SK-N-SH (cell line): ENCODE measurements around the gene CEP41. TPM values are rescaled to one million over a fixed set of nuclear protein-coding genes. Genes with fewer than 3 reads are reported as not detected.

Experiments used
- CTCF ChIA-PET: fragments of 300-600, 350-600 bp; formaldehyde crosslinking; extraction: SDS; loops from one replicate; lab custom pipeline; 2021; lab: Yijun Ruan, JAX
- POLR2A ChIA-PET: fragments of 350-600 bp; sonication (Branson Sonifier 250); formaldehyde crosslinking; extraction: SDS; loops from one replicate; lab custom pipeline; 2020; ENCODE audit warnings: antibody characterized with exemption, inconsistent platforms; lab: Yijun Ruan, JAX
- DNase-seq: peaks from one replicate; pipeline ENCODE4 v3.0.0; 2012
- H2AFZ ChIP-seq: fragments of 200-600 bp; sonication (generic); 2 replicates; pipeline ENCODE4 v1.8.1; 2016; ENCODE audit warnings: antibody characterized with exemption, mild to moderate bottlenecking, low read depth
- H3F3A ChIP-seq: fragments of 200-600 bp; sonication (generic); replicated peaks from 2 replicates; pipeline ENCODE3; 2016; ENCODE audit warnings: antibody characterized with exemption, mild to moderate bottlenecking; ENCODE audit not compliant: insufficient read depth
- H3K27ac ChIP-seq, 2 experiments: fragments of 200-500 bp in 1 of 2; fragments of 200-600 bp in 1 of 2; sonication (Bioruptor generic) in 1 of 2; sonication (generic), shearing (Covaris generic) in 1 of 2; 2 replicates each; pipeline versions ENCODE4 v1.5.1 to v1.6.1; 2014 to 2016; ENCODE audit warnings: low read depth in 2 of 2, inconsistent platforms in 1 of 2, low read length in 1 of 2, mild to moderate bottlenecking in 1 of 2, mixed read lengths in 1 of 2
- H3K27me3 ChIP-seq: fragments of 200-600 bp; sonication (generic), shearing (Covaris generic); 2 replicates; pipeline ENCODE4 v1.6.1; 2016; ENCODE audit warnings: mixed run types; ENCODE audit not compliant: insufficient read depth
- H3K36me3 ChIP-seq, 2 experiments: fragments of 200-500 bp in 1 of 2; fragments of 200-600 bp in 1 of 2; sonication (Bioruptor generic) in 1 of 2; sonication (generic) in 1 of 2; replicated peaks in 1 of 2; 2 replicates each; pipeline versions ENCODE3 to v1.5.1; 2014 to 2016; ENCODE audit warnings: low read length in 1 of 2, mild to moderate bottlenecking in 1 of 2; ENCODE audit not compliant: insufficient read depth in 2 of 2, control insufficient read depth in 1 of 2
- H3K4me1 ChIP-seq, 2 experiments: fragments of 200-500 bp in 1 of 2; fragments of 200-600 bp in 1 of 2; sonication (Bioruptor generic) in 1 of 2; sonication (generic), shearing (Covaris generic) in 1 of 2; 2 replicates each; pipeline versions ENCODE4 v1.5.1 to v1.6.1; 2014 to 2016; ENCODE audit warnings: low read depth in 1 of 2, low read length in 1 of 2, mixed run types in 1 of 2; ENCODE audit not compliant: insufficient read depth in 2 of 2, control insufficient read depth in 1 of 2
- H3K4me2 ChIP-seq: fragments of 200-600 bp; sonication (generic), shearing (Covaris generic); 2 replicates; pipeline ENCODE4 v1.6.1; 2017; ENCODE audit warnings: mixed run types
- H3K4me3 ChIP-seq, 2 experiments: fragments of 200-500 bp in 1 of 2; fragments of 200-600 bp in 1 of 2; sonication (Bioruptor generic) in 1 of 2; sonication (generic), shearing (Covaris generic) in 1 of 2; 2 replicates each; pipeline versions ENCODE4 v1.5.1 to v1.8.1; 2014 to 2016; ENCODE audit warnings: low read depth in 2 of 2, inconsistent platforms in 1 of 2, low read length in 1 of 2, mild to moderate bottlenecking in 1 of 2, mixed read lengths in 1 of 2, moderate library complexity in 1 of 2
- H3K79me2 ChIP-seq: fragments of 200-600 bp; sonication (generic); 2 replicates; pipeline ENCODE4 v1.8.1; 2017; ENCODE audit warnings: mild to moderate bottlenecking; ENCODE audit not compliant: insufficient read depth
- H3K9ac ChIP-seq: fragments of 200-600 bp; sonication (generic); 2 replicates; pipeline ENCODE4 v1.6.1; 2017; ENCODE audit warnings: mixed run types
- H3K9me2 ChIP-seq: fragments of 200-600 bp; sonication (generic); 2 replicates; pipeline ENCODE4 v1.6.1; 2017; ENCODE audit warnings: mixed run types
- H3K9me3 ChIP-seq: fragments of 200-600 bp; sonication (generic); 2 replicates; pipeline ENCODE4 v1.6.1; 2017; ENCODE audit warnings: mixed run types, mild to moderate bottlenecking, moderate library complexity
- H4K20me1 ChIP-seq: fragments of 200-600 bp; sonication (generic); 2 replicates; pipeline ENCODE4 v1.6.1; 2017; ENCODE audit warnings: mild to moderate bottlenecking, mixed run types; ENCODE audit not compliant: insufficient read depth
- CHD2 ChIP-seq: fragments of 150-350 bp; IDR thresholded peaks from 2 replicates; pipeline ENCODE4 v1.6.1; 2018; ENCODE audit warnings: low read length; ENCODE audit not compliant: partially characterized antibody
- ELF1 ChIP-seq: IDR thresholded peaks from 2 replicates; pipeline ENCODE4 v1.4.0; 2012
- EP300 ChIP-seq, 2 experiments: IDR thresholded peaks; 2 replicates each; pipeline versions ENCODE4 v1.4.0 to v1.6.1; 2012; ENCODE audit warnings: borderline replicate concordance in 1 of 2, low read depth in 1 of 2, low read length in 1 of 2
- FOSL2 ChIP-seq: IDR thresholded peaks from 2 replicates; pipeline ENCODE4 v1.4.0; 2012; ENCODE audit warnings: low read depth, mild to moderate bottlenecking, moderate library complexity, borderline replicate concordance
- FOXJ3 ChIP-seq: sonication (generic); formaldehyde crosslinking; IDR thresholded peaks from 2 replicates; pipeline ENCODE4 v1.5.1; 2020; ENCODE audit warnings: mild to moderate bottlenecking, missing genetic modification reagents
- JUND ChIP-seq: IDR thresholded peaks from 2 replicates; pipeline ENCODE4 v1.4.0; 2012
- NFIC ChIP-seq: IDR thresholded peaks from 2 replicates; pipeline ENCODE4 v1.4.0; 2012; ENCODE audit warnings: borderline replicate concordance
- POLR2AphosphoS5 ChIP-seq: IDR thresholded peaks from 2 replicates; pipeline ENCODE4 v1.6.1; 2012; ENCODE audit warnings: low read depth, low read length
- RAD21 ChIP-seq: IDR thresholded peaks from 2 replicates; pipeline ENCODE4 v1.6.1; 2012; ENCODE audit warnings: mild to moderate bottlenecking, low read length
- RCOR1 ChIP-seq: fragments of 150-350 bp; IDR thresholded peaks from 2 replicates; pipeline ENCODE4 v1.6.1; 2017; ENCODE audit warnings: antibody characterized with exemption, low read length
- RFX5 ChIP-seq: IDR thresholded peaks from 2 replicates; pipeline ENCODE4 v1.6.1; 2012; ENCODE audit warnings: mild to moderate bottlenecking, improper control_type of control experiment, low read length
- TAF1 ChIP-seq: IDR thresholded peaks from 2 replicates; pipeline ENCODE4 v1.6.1; 2012; ENCODE audit warnings: low read depth, mild to moderate bottlenecking, low read length, moderate library complexity, borderline replicate concordance
- TCF12 ChIP-seq: IDR thresholded peaks from 2 replicates; pipeline ENCODE4 v1.4.0; 2012
- WGBS: methylation state at CpG from one replicate; pipeline ENCODE4 v1.1.6; 2017; ENCODE audit warnings: low lambda C conversion rate; 5-methylcytosine and 5-hydroxymethylcytosine counted together
- polyA plus RNA-seq, 3 experiments: library from polyadenylated mRNA; depleted of rRNA; stranded (reverse); fragments of >200 nt; gene quantifications; 2 replicates each; pipeline ENCODE4 v1.2.3, GENCODE V29; 2012
- TF ChIP-seq, protein P1 (sequence below): IDR thresholded peaks from 2 replicates; pipeline ENCODE4 v1.4.0; 2012; ENCODE audit warnings: low read depth
- TF ChIP-seq, protein P2 (sequence below): fragments of 150-350 bp; IDR thresholded peaks from 2 replicates; pipeline ENCODE4 v1.6.1; 2017; ENCODE audit warnings: antibody characterized with exemption, low read length, low read depth, borderline replicate concordance
- TF ChIP-seq, protein P3 (sequence below): IDR thresholded peaks from 2 replicates; pipeline ENCODE4 v1.6.1; 2012; ENCODE audit warnings: mild to moderate bottlenecking, low read depth, low read length, moderate library complexity
- TF ChIP-seq, protein P4 (sequence below): IDR thresholded peaks from 2 replicates; pipeline ENCODE4; 2012
- TF ChIP-seq, protein P5 (sequence below): IDR thresholded peaks from 2 replicates; pipeline ENCODE4 v1.4.0; 2012; ENCODE audit warnings: low read depth, borderline replicate concordance

Gene CEP41
- polyA plus RNA-seq, 1 of the 3 experiments (the other 2 are of a cell fraction): 20.9 TPM

DNA sequence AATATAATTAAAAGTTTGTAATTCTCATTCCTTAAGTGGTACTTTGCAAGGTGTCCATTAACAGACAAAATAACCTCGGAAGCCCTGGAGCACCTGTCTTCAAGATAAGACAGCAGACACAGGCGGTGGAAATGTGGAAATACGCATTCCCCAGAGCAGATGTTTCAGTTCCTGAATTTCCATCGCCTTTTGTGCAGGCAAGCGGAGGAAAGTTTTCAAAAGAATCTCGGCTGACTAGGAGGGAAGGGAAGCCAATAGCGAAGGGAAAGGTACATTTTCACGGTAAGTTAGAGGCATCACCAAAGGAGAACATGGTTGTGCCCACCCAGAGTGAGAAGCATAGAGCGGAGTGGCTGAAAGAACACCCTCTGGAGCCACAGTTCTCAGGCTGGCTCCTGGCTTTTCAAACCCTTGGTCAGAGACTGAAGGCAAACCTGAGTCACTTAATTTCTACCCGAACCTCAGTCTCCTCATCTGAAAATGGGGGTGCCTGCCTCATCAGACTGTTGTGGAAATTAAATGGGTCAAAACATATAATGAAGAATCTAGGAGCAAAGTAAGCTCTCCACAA is 46.9 kb downstream of the CEP41 start:
- WGBS: 94% methylated on average over 10 of the region's 10 CpGs
- no peak overlapping the region for H3K4me2 ChIP-seq
- H3K79me2 ChIP-seq: no peaks in the 10 kb centered on the region
- no peak overlapping the region for H2AFZ ChIP-seq
- no peaks in the 10 kb centered on the region for H4K20me1 ChIP-seq
- H3K9ac ChIP-seq: no peak overlapping the region
- H3K4me3 ChIP-seq: no peak overlapping the region
- ChIA-PET CTCF (no interaction called here), POLR2A (no interaction called here)
- peaks cover 0 to 20% of the 10 kb centered on the region in 2 experiments; a peak in 2 of 4 replicates for H3K4me1 ChIP-seq
- no peak for DNase-seq
- H3F3A ChIP-seq: no peaks in the 10 kb centered on the region
- no peaks in the 10 kb centered on the region for H3K9me2 ChIP-seq
- H3K36me3 ChIP-seq: peaks cover 5 to 6% of the 10 kb centered on the region in 2 experiments
- H3K27ac ChIP-seq: no peak overlapping the region
- H3K9me3 ChIP-seq: no peaks in the 10 kb centered on the region
- no peaks in the 10 kb centered on the region for H3K27me3 ChIP-seq
- TF ChIP-seq POLR2AphosphoS5 (no peak), EP300 (IDR thresholded peaks at IDR 0.05; ENCODE audit: borderline replicate concordance in 1 of 2, low read depth in 1 of 2, low read length in 1 of 2) (no peak), RAD21 (no peak), RFX5 (no peak)
- TF ChIP-seq, all 33 proteins: peak for 0

DNA sequence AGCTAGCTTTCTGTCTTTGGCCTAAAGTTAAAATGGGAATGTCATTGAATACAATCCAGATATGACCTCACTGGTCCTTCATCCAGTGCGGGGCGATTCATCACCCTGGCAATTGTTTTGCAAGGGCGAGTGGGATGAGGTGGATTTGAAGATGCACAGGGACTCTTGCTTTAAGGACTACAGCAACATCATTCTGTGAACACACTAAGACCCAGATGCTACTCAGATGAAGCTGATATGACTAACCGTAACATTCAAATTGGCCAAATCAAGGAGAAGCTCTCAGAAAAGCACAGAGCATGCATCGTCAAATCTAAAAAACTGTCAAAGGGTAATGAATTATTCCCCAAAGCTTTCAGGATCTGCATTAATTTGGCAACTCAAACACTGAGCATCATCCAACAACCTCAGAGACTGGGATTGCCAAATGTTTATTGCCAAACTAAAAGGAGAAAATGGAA is 47.7 kb downstream of the CEP41 start:
- no peaks in the 10 kb centered on the region for H4K20me1 ChIP-seq
- peaks cover 2 to 5% of the 10 kb centered on the region in 2 experiments for H3K36me3 ChIP-seq
- no peaks in the 10 kb centered on the region for H3K9me2 ChIP-seq
- no peak for TF ChIP-seq RFX5
- TF ChIP-seq, protein P1, sequence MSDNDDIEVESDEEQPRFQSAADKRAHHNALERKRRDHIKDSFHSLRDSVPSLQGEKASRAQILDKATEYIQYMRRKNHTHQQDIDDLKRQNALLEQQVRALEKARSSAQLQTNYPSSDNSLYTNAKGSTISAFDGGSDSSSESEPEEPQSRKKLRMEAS: no peak
- peak; percentile 24; the same call in 1 of the 2 replicates for TF ChIP-seq FOSL2
- TF ChIP-seq TCF12: peak; percentile 45
- TF ChIP-seq CHD2: no peak
- TF ChIP-seq, protein P2, sequence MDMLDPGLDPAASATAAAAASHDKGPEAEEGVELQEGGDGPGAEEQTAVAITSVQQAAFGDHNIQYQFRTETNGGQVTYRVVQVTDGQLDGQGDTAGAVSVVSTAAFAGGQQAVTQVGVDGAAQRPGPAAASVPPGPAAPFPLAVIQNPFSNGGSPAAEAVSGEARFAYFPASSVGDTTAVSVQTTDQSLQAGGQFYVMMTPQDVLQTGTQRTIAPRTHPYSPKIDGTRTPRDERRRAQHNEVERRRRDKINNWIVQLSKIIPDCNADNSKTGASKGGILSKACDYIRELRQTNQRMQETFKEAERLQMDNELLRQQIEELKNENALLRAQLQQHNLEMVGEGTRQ: no peak
- TF ChIP-seq JUND: peak; percentile 62
- no peak for TF ChIP-seq FOXJ3 (CRISPR knock-in tag)
- TF ChIP-seq ELF1: no peak
- TF ChIP-seq TAF1: no peak
- peak; percentile 61 for TF ChIP-seq NFIC
- TF ChIP-seq, protein P3, sequence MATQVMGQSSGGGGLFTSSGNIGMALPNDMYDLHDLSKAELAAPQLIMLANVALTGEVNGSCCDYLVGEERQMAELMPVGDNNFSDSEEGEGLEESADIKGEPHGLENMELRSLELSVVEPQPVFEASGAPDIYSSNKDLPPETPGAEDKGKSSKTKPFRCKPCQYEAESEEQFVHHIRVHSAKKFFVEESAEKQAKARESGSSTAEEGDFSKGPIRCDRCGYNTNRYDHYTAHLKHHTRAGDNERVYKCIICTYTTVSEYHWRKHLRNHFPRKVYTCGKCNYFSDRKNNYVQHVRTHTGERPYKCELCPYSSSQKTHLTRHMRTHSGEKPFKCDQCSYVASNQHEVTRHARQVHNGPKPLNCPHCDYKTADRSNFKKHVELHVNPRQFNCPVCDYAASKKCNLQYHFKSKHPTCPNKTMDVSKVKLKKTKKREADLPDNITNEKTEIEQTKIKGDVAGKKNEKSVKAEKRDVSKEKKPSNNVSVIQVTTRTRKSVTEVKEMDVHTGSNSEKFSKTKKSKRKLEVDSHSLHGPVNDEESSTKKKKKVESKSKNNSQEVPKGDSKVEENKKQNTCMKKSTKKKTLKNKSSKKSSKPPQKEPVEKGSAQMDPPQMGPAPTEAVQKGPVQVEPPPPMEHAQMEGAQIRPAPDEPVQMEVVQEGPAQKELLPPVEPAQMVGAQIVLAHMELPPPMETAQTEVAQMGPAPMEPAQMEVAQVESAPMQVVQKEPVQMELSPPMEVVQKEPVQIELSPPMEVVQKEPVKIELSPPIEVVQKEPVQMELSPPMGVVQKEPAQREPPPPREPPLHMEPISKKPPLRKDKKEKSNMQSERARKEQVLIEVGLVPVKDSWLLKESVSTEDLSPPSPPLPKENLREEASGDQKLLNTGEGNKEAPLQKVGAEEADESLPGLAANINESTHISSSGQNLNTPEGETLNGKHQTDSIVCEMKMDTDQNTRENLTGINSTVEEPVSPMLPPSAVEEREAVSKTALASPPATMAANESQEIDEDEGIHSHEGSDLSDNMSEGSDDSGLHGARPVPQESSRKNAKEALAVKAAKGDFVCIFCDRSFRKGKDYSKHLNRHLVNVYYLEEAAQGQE: no peak
- TF ChIP-seq, protein P4, sequence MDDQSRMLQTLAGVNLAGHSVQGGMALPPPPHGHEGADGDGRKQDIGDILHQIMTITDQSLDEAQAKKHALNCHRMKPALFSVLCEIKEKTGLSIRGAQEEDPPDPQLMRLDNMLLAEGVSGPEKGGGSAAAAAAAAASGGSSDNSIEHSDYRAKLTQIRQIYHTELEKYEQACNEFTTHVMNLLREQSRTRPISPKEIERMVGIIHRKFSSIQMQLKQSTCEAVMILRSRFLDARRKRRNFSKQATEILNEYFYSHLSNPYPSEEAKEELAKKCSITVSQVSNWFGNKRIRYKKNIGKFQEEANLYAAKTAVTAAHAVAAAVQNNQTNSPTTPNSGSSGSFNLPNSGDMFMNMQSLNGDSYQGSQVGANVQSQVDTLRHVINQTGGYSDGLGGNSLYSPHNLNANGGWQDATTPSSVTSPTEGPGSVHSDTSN: peak; percentile 37; the same call in 1 of the 2 replicates
- TF ChIP-seq, protein P5, sequence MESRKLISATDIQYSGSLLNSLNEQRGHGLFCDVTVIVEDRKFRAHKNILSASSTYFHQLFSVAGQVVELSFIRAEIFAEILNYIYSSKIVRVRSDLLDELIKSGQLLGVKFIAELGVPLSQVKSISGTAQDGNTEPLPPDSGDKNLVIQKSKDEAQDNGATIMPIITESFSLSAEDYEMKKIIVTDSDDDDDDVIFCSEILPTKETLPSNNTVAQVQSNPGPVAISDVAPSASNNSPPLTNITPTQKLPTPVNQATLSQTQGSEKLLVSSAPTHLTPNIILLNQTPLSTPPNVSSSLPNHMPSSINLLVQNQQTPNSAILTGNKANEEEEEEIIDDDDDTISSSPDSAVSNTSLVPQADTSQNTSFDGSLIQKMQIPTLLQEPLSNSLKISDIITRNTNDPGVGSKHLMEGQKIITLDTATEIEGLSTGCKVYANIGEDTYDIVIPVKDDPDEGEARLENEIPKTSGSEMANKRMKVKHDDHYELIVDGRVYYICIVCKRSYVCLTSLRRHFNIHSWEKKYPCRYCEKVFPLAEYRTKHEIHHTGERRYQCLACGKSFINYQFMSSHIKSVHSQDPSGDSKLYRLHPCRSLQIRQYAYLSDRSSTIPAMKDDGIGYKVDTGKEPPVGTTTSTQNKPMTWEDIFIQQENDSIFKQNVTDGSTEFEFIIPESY: no peak
- no peak for TF ChIP-seq RCOR1
- TF ChIP-seq, all 33 proteins: peak for 5
- WGBS: 93% methylated on average over 5 of the region's 5 CpGs
- no peak overlapping the region for H3K4me3 ChIP-seq
- H3K27ac ChIP-seq: no peak overlapping the region
- H3K9me3 ChIP-seq: no peaks in the 10 kb centered on the region
- H3K27me3 ChIP-seq: no peaks in the 10 kb centered on the region
- no peak overlapping the region for H2AFZ ChIP-seq
- H3K4me1 ChIP-seq: peaks cover 0 to 18% of the 10 kb centered on the region in 2 experiments; a peak in 2 of 4 replicates
- DNase-seq: no peak
- no peaks in the 10 kb centered on the region for H3F3A ChIP-seq
- no peak overlapping the region for H3K9ac ChIP-seq
- ChIA-PET CTCF (interaction anchor here (0.9 to 1.4 kb wide), 3 partner anchors 9 to 28 kb away, joined by 3 to 5 read pairs (median 3); no protein-coding TSS in a partner anchor), POLR2A (no interaction called here)
- no peak overlapping the region for H3K4me2 ChIP-seq
- no peaks in the 10 kb centered on the region for H3K79me2 ChIP-seq
